Activated naive CD8-positive, alpha-beta T cell treated with anti-CD3 and anti-CD28 coated beads, Interleukin-2, amount 50 U/mL, for 16 hours (primary cell): ENCODE data around the gene PTGDR.

Experiments used
- DNase-seq: peaks from one replicate; pipeline ENCODE4 v3.0.0-alpha.2; 2020; ENCODE audit warnings: low read depth, low spot score

PTGDR gene

DNA sequence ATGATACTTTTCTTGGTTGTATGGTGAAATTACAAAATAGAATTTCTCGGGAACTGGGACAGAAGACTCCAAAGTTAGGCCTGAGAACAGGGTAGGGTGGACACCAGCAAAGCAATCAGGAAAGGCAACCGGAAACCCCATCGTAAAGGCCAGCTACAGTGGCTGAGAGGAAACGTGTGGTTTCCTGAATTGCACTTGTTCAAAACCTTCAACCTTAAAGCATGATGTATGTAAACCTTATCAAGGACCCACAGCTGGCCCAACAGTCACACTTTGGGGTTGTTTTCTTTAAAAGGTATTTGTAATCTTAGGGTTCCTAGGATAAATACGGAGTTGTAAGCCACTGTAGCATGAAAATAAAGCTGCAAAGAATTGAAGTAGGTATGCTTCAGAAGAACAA lies 2.2 kb upstream of the PTGDR start:
- no peak for DNase-seq

DNA sequence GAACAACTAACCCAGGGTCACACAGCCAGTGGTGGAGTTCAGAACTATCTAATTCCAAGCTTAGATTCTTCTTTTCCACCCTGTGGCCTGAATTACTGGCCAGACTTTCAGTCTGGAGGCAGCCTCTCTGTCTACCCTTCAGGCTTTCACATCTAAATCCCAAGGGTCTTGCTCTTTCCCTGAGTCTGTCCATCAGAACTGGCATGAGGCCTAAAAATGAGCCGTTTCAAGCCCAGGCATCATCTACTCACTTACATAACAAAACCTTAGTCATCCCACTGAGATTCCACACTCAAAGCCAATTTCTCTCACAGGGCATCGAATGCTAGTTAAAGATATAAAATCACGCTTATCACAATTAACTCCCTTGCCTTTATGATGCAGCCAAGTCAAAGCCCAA lies 1.3 kb upstream of the PTGDR start:
- DNase-seq, result no peak

DNA sequence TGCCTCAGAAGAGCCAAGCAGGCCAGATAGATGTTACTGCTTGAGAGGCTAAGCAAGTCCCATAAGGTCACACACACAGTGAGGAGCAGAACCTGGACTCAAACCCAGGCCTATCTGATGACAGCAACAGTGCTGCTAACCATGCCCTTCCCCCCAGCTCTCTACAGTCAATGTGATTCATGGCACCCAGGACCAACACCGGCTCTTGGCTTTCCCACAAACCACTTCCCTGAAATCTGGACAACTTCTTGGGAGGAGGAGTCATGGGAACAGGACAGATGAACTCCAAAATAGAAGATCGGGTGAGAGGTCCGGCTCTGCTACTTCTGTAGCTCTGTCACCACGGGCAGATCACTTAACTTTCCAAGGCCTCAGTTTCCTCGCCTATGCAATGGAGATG lies 716 bp upstream of the PTGDR start:
- DNase-seq, result no peak

DNA sequence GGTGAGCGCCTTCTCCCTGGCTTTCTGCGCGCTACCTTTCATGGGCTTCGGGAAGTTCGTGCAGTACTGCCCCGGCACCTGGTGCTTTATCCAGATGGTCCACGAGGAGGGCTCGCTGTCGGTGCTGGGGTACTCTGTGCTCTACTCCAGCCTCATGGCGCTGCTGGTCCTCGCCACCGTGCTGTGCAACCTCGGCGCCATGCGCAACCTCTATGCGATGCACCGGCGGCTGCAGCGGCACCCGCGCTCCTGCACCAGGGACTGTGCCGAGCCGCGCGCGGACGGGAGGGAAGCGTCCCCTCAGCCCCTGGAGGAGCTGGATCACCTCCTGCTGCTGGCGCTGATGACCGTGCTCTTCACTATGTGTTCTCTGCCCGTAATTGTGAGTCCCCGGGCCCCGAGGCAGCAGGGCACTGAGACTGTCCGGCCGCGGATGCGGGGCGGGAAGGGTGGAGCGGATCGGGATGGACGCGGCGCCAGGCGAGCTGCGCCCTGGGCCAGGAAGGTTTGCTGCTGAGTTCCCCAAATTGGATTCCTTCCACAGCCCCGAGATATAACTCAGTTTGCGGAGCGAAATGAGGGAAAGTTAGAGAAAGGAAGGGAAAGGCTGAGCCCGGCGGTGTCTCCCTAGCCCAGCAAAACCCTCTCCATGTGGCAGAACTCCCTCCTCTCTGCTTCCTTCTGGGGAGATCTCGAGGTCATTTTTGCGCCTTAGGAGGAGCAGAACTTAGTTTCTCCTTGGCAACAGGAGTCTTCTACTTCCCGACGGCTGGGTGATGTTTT lies 972 bp downstream of the PTGDR start:
- DNase-seq, result no peak

DNA sequence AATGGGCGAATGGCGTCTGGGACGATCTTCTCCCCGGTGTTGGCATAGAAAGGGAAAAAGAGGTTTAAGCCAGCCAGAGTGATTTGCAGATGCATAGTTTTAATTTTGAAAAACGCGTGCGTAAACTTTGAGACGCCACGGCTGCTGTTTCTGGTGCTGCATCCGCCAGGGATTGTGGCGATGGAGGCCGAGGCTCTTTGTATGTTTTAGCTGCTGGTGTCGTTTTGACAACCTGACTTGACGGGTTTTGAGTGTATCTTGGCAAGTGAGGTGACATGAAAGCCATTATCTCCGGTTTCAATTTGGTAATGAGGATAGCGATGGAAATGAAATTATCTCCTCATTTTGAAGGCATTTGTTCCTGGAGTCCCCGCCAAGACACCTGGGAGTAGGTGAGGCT lies 1.6 kb downstream of the PTGDR start:
- no peak for DNase-seq

DNA sequence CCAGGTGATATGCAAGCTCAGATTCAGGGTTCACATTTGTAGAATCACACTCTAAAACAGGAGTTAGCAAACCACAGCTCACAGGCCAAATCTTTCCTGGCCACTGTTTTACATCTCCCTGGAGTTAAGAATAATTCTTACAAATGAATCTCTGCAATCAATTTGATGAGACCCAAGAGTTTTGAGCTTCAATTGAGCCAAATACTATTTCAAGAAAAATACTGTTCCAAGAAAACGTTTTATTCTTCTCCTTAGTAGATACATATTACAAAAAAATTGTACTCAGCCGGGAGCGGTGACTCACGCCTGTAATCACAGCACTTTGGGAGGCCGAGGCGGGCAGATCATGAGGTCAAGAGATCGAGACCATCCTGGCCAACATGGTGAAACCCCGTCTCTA lies 2.5 kb downstream of the PTGDR start:
- DNase-seq, result no peak

DNA sequence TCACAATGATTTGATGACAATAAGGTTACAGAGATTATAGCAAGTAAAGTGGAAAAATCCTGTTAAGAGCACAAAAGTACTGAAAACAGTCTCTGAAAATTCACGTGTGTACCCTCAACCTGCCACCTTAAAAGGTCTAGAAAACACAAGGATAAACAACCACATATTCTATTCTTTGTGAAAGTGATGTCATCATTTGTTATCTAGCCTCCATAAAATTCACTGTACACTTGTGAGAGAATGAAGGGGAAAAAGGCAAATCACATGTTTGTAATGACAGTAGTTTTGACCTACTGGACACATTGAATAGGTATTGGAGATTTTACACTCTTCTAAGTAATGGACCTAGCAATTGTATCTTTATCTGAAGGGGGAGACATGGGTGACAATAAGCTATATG lies 4.0 kb downstream of the PTGDR start:
- DNase-seq, result no peak

DNA sequence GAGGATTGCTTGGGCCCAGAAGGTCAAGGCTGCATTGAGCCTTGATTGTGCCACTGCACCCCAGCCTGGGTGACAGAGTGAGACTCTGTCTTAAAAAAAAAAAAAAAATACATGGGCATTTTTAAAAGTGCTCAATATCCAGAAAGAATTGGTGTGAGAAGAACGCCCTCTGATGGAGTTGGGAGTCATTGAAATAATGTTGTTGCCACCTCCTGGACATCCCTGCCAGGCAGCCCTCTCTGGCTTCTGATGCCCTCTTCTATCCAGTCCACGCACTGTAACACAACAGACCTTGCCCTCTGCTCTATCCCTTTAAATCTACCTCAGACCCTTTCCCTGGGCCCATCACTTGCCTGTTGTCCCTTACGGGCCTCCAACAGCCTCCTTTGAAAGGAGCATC lies 4.9 kb downstream of the PTGDR start:
- no peak for DNase-seq

DNA sequence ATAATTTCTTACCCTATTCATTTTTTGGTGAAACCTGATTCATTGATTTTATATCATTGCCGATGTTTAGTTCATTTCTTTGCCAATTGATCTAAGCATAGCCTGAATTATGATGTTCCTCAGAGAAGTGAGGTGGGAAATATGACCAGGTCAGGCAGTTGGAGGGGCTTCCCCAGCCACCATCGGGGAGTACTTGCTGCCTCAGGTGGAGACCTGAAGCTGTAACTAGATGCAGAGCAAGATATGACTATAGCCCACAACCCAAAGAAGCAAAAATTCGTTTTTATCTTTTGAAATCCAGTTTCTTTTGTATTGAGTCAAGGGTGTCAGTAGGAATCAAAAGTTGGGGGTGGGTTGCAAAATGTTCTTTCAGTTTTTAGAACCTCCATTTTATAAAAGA lies 7.9 kb downstream of the PTGDR start:
- no peak for DNase-seq

DNA sequence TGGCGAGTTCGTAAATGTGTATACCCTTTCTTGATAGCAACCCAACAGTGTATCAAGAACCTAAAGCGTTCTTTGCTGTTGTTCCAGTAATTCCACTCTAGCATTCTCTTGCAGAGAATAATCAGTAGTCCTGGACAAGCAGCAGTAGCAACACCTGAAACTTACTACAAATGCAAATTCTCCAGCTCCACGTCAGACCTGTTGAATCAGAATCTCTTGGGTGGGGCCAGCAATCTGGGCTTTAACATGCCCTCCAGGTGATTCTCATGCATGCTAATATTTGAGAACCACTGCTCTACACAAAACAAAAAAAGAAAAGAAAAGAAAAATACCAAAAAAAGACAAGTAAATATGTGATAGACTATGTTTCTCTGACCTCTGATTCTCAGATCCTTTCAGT lies 10.1 kb downstream of the PTGDR start:
- DNase-seq, result no peak

DNA sequence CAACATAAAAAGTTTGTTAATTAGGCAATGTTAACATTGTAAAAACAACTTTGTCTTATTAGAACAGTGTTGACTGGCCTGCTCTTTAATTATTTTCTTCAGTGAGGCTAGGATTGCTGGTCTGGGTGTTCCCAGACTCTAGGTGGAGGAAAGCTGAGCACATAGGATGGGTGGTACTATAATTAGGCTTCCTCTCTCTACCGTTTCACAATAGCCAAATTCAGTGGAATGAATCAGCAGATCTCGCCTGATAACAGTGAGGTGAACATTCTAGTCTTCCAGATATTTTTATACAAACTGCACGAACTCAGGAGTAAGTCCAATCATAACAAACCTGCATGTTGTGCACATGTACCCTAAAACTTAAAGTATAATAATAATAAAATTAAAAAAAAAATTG lies 11.9 kb downstream of the PTGDR start:
- no peak for DNase-seq

DNA sequence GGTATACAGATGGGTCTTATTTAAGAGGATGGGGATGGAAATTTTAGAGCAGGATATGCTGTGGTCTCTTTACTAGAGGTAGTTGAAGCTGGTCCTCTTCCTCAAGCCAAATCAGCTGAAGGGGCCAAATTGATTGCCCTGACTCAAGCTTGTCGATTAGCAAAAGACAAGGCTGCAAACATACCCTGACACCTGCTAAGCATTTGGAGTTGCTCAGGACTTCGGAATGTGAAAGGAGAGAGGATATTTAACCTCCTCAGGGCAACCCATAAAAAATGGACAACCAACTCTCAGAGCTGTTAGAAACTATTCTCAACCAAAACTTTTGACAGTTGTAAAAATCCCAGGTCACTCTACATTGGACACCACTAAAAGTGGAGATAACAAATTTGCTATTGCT lies 15.6 kb downstream of the PTGDR start:
- no peak for DNase-seq

DNA sequence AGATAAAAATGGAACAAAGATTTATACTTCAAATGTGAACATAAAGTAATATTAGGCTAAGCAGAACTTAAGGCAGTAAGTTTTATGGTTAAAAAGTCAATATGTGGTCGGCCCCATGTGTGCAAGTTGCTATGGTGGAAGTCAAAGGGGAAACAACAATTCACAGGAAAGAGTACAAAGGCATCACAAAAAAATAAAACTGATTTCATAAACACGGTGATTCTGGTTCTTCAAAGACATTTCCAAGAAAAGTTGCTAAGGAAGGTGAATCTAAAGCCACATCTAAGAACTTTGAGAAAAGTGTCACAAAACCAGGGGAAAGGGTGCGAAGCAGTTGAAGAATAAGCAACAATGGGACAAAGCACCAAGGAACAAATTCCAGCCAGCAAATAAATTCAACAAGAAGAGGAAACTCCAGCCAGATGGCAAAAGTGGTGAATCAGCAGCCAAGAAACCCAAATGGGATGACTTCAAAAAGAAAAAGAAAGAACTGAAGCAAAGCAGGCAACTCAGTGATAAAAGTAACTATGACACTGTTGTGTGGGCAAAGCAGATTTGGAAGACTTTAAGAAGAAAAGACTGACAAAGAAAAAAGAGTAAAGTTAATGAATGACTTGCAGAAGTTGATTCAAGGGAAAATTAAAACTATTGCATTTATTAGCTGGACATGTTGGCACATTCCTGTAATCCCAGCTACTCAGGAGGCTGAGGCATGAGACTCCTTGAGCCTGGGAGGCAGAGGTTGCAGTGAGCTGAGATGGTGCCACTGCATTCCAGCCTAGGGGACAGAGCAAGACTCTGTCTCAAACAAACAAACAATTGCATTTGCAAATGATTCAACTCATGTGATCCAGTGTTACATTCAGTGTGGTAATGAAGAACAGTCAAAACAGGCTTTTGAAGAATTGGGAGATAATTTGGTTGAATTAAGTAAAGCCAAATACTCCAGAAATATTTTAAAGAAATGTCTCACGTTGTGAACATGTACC lies 19.5 kb downstream of the PTGDR start:
- DNase-seq, result no peak

DNA sequence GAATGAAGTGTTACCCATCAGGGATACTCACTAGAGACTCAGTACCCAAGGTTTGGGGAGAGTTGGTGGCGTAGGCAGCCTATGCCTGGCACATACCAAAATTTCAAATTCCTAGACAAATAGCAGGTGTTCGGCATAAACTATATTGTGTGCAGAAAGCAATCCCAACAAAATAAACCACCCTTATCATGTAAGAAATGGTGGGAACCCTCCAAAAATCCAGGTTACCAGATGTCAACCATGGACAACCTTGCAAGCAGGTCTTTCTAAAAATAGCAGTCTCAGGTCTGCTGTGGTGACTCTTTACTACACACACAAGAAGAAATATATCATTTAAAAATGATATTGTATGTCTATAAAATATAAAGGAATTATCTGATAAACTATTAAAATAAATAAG lies 28.9 kb downstream of the PTGDR start:
- no peak for DNase-seq

DNA sequence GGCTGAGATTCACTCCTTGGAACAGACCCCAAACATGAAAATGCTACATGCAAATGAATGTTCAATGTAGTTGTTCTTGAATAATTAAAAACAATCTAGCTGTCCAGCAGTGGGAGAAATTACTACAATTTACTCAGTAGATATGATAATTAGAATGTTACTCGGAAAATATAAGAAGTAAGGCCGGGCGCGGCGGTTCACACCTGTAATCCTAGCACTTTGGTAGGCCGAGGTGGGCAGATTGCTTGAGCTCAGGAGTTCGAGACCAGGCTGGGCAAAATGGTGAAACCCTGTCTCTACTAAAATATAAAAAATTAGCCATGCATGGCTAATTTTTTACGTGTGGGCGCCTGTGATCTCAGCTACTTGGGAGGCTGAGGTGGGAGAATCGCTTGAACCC lies 31.3 kb downstream of the PTGDR start:
- no peak for DNase-seq

DNA sequence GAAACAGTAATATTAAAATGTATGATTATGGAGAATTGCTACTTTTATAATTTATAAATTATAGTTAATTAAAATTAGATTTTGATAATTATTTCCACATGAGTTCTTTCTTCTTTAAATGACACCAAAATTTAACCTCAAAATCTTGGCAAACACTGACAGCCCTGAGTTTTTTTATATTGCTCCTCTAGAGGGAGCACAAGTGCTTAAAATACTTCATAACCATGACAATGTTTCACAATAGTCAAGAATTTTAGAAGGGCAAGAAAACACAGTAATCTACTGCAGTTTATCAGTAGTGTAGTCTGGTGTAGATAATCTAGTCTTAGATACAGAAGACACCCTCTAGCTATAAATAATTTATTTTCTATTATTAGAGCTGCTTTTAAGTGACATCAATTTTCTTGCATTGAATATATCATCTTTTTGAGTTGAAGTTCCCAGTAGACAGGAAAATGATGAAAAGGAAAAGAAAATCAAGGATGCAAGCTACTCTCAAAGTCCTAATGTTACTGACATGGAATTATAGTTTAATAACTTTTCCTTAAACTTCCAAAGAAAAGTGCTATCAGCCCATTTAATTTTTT lies 32.3 kb downstream of the PTGDR start:
- DNase-seq, result no peak

DNA sequence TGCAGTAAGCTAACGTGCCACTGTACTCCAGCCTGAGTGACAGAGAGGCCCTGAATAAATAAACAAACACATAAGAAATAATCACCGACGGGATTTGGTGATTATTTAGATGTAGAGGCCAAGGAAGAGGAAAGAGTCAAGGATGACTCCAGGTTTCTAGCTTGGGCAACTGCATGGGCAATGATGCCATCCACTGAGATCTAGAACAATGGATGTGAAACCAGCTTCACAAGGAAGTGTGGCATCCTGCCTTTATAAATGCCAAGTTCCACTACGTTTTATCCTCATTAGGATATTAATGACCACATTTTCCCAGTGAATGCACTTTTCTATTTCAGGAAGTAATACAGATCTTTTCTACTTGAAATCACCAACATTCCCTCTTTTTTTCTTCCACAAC lies 35.7 kb downstream of the PTGDR start:
- no peak for DNase-seq

DNA sequence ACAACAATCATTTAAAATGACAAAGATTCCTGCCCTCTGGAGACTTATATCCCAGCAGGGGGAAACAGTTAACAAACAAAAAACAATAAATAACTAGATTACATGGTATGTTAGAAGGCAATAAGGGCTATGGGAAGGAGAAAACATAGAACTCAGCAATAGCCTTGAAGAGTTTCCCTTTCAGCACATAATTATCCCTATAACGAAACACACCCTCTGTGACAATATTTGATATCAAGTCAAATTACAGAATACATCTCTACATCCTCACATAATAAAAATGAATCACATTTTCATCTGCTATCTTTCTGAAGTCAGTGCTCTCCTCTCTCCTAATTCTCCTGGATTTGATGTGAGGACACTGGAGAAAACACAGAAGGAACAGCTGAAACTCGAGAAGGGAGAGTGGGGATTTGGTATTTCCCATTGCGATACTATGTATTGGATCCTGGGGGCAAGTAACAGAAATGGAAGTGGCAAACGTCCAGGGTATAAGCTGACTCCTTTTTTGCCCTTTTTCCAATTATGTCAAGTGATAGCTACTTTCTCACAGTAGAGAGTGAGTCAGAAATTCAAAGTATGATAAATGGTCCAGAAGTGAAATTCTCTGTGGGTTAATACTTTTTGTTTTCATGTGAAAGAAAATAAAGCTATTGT lies 36.9 kb downstream of the PTGDR start:
- no peak for DNase-seq

DNA sequence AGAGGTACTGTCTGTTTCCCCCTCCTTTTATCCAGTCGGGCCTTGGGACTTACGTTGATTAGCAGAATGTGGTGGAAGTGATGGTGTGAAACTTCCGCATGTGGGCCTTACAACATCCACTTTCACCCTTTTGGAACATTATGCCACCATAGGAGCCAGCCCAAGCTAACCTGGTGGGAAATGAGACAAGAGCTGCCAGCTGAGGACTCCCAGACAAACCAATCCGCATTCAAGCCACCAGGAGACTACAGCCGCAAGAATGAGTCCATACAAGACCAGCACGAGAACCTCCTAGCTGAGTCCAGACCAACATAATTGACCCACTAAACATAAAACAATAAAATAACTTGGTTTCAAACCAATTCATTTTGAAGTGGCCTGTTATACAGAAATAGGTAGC lies 37.5 kb downstream of the PTGDR start:
- no peak for DNase-seq

DNA sequence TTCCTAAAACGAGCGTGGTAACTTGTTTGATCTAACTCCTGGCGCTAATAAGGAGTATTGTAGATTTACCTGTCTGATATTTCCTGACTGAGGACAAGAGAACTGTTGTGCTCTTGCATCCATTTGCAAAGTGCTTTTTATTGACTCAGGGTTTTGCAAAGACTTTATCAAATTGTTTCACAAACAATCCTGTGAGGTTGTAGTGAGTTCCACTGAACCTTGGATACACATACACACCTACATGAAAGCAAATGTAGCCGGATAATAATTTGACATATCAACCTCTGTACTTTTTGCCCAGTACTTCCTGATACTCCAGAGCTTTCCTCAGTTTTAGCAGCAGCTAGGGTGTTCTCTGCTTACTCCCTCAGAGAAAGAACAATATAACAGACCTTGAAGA lies 39.9 kb downstream of the PTGDR start:
- DNase-seq, result no peak

DNA sequence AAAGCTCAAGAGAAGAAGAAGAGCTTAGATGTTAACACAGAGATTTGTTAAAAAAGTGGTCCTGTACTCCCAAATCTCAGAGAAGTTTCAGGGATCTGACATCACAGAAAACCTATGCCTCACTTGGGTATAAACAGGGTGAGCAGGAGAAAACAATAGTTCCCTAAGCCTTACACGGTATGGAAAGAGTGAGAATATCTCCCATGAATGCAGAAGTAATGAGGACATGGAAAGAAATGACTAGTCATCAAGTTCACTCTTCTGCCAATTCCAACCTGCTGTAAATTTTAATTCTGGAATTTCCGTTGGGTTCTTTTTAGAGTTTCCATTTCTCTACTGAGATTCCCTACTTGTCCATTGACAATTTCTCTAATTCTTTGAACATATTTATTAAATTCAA lies 40.4 kb downstream of the PTGDR start:
- no peak for DNase-seq

DNA sequence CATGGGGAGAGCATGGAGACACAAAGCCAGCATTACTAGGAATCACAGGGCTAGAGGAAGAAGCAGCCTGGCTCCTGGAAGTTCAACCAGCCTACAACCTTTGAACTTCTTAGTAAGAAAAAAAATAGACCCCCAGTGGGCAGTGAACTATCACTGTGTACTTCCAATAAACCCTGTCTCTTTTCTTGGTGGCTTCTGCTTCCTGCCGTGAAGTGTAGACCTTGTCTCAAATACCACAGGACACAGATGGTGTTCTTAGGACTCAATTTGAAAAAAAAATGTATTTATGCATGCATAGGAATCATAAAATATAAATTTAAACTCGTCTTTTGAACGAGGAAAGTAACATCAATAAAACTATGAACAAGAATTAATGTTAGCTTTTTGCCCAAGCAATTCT lies 43.0 kb downstream of the PTGDR start:
- DNase-seq, result no peak
